ENCODE measurements around the gene CACNA2D3.

The CACNA2D3 gene

DNA sequence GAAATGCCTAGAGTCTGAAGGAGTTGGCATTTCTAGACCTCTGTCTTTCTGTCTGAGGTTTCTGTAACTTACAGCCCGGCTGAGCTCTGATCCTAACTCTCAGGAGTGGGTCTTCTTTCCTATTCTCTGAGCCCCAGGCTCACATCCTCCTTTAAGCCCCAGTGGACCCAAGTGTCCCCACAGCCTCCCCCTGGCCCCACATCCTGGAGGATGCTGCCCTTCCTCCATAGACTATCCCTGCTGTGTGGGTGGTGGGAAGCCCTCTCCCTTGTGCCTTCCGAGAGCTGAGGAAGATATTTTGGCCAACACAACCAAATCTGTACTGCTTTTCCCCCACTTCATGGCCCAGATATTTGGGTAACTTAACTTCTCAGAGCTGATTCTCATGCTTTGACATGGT is 654.2 kb downstream of the CACNA2D3 start:
- no peak for DNase-seq

DNA sequence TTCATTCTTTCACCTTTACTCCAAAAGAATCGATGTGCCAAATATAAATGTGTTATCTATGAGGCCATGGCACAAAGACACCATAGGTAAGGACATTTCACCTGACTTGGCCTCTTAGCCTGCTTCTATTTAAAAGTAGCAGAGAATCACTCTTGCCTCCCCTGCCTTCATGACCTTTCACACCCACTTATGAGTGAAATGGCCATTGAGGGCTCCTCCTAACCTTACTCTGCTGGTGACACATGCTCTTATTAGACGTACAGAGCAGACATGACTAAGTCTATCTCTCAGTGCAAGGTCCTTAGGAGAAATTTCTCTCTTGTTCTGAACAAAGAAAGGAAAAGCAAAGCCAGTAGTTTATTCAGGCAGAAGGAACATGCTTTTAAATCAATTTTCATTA is 654.8 kb downstream of the CACNA2D3 start:
- DNase-seq = no peak

DNA sequence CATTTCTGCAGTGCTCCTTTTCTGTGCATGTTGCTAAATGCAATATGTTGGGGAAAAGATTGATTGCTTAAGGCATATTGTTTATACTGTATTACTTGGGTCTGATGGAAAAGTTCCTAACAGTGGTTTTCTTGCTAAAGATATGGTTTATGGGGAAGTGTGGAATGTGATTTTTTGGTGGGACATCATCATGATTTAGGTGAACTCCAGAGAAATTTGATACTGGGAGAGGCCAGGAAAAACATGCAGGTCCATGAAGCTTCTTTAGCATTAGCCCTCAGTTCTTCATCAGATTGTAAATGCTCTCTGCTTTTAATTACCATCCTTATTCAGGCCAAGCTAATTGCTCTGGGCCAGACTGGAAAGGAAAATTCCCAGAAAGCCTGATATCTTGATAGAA is 658.0 kb downstream of the CACNA2D3 start:
- DNase-seq = no peak

DNA sequence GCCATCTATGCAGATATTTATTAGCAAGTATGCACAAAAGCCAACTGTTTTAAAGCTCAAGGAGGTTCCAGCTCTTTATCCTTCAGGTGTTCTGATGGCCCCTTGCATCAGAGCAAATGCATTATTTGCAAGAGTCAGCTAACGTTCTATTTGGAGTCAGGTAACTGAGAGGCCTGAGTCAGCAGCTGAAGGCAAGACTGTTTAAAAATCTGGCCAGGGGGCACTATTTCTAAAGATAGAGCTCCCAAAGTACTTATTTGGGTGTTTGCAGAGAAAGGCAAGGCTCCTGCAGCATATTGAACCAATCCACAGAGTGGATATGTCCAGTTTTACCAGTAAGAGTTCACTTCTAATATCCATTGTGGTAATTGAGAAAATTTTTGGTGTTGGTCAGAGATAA is 659.4 kb downstream of the CACNA2D3 start:
- DNase-seq = no peak

DNA sequence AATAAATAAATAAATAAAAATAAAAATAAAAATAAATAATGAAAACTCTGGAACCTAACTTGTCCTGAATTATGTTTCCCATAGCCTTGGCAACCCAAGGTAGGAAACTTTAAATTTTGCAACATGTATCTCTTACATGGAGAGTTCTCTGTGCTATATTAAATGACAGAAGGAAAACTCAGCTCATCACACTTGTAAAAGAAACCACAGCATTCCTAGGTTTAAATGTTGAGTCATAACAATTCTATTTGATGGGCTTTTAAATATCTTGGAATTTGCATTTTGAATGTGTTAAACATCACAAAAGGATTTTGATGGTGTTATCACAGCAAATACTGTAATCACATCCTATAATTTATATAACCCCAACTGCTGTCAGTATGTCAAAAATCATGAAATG is 661.3 kb downstream of the CACNA2D3 start:
- no peak for DNase-seq

DNA sequence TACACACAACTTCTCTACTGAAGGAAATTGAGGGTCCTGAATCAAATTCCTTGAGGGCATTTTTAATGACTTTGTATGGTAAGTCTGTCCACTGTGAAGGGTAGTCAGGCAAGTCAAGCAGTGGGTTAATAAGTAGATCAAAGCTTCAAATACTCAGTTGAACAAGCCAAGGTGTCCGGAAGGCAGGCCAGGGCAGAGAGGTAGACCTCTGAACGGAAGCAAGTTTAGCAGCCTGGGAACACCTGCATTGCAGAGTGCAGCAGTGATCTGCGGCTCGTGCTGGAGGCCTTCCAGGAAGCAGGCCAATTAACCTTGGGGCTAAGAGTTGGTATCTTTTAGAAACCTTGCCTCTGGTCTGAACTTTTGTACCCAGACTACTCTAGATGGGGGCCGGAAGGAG is 661.7 kb downstream of the CACNA2D3 start:
- no peak for DNase-seq

DNA sequence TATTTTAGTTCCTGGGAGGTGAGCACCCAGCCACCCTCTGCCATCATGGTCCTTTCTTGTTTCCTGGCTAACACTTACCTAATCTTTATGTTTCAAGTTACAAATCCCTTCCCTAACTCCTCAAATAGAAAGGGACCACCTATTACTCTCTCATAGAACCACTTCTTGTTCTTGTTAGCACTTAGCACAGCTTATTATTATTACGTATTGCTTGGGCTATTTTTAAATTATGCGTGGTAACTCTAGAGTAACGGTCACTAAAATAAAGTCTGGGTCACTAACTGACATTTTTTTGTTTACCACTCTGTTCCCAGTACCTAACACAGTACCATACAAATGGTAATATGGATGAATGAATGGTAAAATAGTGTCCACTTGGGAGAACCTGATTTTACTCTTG is 663.6 kb downstream of the CACNA2D3 start:
- DNase-seq = no peak

DNA sequence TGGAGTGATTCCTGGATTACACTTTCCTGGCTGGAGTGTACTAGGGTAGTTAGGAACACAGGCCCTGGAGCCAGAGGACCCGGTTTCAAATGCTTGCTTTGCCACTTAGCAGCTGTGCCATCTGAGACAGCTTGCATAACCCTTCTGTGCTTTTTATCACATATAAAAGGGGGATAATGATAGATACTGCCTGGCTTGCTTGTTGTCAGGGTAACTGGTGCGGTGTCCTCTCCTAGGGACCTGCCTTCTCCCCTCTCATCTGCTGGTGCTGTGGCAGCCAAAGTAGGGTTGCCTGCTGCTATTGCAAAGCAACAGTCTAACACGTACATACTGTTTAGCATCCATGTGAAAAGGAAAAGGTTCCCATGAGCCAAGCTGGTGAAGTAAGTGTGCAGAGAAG is 667.7 kb downstream of the CACNA2D3 start:
- no peak for DNase-seq

DNA sequence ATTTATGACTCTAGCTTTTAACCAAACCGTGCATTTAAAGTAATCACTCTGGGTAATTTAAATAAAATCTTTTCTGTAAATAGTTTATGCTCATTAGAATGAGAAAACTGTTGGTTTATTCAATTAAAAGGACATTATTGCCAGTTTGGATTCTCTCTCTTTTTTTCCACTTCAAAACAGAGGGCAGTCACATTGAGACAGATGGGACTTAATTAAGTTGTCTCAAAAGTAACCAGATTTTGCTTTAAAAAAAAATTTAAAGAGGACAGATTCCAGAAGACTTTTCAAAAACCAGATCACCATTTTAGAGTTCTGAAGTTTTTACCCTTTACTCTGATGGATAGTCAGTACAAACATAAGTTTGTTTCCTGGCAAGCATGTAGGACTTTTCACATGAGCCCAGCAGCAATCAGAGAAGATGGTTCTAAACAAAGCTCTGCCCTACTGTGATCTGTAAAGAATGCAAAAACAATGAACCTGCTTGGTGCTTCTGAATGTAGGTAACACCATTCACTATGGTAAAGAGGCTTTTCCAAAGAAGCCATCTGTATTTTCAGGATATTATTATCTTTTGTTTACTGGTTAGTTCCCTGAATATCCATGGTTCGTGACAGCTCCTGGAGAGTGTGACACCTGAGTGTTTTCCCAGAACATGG is 669.3 kb downstream of the CACNA2D3 start:
- DNase-seq = no peak

DNA sequence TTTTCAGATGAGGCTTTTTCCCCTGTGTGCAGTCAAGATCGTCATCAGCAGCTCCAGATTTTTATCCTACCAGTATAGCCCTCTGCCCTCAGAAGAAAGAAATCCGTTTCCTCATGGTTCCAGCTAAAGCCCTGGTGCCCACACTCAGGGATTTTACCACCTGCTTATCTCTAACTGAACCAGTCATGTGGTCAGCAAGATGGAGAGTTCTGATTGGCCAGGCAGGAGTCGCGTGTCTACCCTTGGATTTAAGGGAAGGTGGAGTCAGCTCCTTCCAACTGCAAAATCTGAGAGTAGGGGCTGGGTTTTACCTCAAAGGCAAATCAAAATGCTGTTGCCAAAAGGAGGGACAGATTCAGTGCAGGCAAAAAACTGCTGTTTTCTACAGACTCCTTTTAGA is 670.2 kb downstream of the CACNA2D3 start:
- no peak for DNase-seq

DNA sequence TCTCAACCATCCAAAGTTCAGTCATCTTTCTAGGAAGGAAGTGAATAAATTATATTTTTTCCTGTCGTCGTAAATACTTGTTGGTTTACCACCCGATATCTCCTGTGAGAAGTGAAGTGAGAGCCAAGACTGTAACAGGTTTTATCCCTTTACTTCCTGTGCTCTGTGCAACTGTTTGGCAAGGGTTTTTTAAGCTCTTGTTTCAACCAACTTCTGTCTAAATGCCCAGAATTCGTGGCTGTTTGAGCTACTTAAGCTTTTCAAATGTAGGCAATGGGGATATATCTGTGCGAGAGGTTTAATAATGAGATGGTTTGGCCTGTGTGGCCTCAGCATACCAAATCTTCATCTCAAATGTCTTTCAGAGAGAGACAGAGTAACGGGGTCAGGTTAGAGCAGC is 670.8 kb downstream of the CACNA2D3 start:
- no peak for DNase-seq

DNA sequence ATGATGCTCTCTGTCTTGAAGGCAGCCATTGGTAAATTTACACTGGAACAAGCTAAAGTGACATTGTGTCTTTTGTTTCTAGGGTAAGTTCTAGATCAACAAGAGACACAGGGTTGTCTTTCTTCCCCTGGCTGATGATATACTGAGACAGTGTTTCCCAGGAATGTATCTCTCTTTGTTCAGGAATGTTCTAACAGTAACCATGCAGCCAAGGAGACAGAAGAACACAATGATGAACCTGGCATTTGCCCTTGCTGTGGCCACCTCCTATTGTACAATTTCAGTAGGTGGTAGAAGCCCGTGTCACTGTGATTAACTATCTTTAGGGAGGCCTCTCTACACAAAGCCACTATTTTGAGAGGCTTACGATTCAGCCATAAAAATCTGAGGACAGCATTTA is 674.8 kb downstream of the CACNA2D3 start:
- no peak for DNase-seq

DNA sequence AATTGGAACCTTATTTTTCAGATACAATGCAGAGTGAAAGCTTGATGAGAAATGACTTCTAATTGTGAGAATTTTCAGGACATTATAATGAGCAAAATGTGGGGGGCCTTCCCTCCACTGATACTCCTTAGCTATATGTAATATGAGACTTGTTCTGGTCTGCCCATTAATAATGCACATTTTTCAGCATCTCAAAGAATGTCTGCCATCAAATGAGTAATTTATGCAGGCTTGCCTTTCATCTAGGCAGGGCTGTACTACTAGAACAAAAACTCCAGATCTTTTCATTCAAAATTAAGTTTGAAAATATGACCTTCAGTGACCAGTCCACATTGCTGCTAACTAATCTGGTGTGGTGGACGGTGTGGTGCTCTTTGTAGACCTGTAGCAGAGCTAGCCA is 678.1 kb downstream of the CACNA2D3 start:
- DNase-seq = no peak

DNA sequence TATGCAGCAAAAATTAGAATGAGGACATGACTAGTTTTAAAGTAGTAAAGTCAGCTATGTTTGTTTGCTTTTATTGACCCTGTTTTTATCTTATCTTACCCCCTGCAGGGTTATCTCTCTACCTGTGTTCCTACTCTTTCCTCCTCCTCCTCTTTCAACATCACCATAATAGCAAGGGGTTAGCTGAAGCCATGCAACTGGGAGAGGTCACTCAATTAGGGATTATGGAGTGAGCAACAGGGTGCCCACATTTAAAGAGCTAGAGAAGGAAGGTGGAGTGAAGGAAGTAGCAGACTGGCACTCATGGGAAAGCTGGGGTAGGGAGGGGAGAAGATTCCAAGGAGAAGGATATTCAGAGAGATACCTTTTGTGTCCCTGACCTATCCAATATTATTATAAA is 679.6 kb downstream of the CACNA2D3 start:
- no peak for DNase-seq

DNA sequence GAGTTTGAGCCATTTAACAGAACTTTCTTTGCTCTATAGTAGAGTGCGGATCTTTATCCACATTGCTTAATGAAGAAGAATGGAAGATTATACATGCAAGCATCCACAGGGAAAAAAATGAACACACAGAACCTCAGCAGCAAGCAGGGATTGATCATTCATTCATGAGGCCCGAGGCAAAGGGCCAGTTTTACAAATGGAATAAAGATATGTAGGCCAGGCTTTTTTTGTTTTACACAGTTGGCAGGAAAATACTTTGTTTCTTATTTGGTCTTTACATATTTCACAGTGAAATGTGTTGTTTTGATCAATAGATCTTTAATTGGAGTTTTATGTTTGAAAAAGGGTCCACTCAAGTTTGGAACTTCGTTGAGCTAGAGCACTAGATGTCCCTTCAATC is 688.0 kb downstream of the CACNA2D3 start:
- DNase-seq = no peak

DNA sequence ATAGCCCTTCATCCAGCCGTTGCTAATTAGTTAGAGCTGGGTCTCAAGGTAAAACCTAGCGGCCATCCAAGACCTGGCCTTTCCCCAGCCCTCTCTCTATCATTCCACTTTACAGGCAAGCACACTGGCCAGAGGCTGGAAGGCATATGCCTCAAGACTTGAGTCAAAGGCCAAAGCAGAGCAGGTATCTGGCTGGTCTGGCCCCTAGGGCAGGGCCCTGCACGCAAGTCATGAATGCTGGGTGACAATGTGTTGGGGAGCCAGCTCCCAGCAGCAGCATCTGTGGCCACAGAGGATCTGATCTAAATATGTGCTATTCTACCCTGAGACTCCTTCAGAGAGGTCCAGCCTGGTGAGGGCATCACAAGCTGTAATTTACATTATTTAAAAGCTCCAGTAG is 691.9 kb downstream of the CACNA2D3 start:
- no peak for DNase-seq

DNA sequence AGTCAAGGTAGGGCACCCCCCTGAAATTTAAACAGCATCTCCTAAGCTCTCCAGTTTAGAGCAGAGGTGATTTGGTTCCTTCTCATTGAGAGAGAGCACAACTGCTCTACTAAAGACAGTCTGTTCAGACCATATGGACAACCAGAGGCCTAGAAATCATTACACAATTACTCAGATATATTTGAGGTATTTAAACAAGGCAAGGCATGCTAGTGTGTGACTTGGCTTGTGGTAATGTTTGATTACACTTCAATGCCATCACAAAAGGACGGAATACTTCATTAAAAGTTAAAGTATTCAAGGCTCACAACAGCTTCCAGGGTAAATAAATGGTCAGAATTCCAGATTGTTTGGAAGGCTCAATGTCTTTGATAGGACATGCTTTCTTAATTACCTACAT is 695.3 kb downstream of the CACNA2D3 start:
- DNase-seq = no peak

DNA sequence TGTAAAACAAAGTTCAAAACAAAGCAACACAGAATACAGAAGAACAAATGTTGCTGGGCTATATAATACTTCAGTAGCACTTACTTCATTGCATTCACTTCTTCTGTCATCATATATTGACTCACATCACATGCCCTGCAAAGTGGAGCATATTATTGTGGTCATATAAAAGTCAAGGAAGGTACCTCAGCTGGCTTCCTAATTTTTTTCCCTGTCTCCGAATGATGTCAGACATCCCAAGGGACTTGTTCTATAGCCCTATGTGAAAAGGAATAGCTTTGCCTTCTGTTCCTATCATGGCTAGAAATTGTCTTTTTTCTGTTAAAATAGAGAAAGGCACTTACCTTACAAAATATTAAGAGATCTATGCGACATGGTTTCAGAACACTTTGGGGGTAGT is 696.1 kb downstream of the CACNA2D3 start:
- DNase-seq = peak; percentile 40

DNA sequence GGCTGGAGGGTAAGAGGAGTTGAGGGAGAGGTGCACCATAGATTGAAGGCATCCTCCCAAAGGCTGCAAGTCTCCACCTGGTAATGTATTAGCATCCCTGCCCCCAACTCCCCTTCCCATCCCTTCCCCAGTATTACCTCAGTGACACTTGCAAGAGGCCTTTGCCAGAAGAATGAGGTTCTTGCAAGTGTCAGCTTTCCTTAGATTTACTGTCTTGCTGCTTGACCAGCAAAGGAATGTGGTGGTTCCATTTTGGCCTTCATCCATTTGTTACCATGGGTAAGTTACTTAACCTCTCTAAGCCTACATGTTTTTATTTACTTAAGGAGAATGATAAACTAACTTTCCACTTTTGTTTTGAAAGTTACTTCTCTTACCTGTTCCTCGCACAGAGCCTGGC is 696.6 kb downstream of the CACNA2D3 start:
- DNase-seq = no peak

DNA sequence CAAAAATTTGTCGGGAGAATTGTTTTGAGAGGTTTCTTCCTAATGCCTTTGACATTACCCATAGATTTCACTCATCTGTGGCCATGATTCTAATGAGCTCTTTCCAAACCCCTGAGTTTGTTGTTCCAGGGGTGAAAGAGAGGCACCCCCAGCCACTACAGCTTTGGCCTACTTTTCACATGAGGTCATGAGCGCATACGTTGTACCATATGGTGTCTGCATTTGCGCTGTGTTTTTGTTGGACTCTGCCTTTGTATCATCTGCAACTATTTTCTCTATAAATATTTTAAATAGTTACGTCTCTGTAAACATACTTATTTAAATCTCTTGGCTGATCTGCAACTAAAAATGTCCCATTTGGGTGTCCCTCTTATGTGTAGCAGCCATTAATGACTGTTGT is 697.6 kb downstream of the CACNA2D3 start:
- no peak for DNase-seq

DNA sequence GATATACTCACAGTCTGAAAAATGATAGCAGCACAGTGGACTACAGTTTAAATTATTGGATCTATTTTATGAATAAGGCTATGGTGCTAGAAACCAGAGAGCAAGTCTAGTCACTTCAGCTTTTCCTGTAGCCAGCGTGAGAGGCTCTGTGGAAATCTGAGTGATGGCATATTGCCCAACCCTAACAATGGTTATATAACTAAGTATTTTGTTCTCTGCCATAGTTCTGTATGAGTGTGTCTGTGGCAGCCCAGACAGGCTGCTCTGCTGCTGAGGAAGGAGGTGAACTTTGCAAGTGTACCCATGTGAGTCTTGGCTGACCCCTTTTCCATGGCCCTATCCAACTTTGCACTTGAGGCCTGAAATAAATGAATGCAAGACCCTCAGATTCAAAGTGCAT is 699.9 kb downstream of the CACNA2D3 start:
- no peak for DNase-seq

DNA sequence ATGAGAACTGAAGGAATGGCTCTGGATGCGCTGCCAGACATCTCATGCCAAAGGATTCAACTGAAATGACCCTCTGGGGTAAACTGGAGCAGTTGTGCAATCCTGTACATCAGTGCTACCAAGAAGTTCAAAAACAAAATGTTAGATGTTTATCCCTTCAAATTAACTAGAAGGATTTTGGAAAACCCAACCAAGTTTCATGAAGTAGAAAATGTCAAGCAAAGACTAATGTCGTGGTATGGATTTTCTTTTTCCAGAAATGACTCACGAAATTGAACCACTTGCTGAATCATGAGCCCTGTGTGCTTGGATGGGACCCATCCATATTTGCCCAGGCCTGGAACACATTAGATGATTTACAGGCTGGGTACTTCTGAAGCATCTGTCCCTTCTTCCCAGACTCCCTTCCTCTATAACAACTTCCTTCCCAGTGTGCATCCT is 703.9 kb downstream of the CACNA2D3 start:
- no peak for DNase-seq

DNA sequence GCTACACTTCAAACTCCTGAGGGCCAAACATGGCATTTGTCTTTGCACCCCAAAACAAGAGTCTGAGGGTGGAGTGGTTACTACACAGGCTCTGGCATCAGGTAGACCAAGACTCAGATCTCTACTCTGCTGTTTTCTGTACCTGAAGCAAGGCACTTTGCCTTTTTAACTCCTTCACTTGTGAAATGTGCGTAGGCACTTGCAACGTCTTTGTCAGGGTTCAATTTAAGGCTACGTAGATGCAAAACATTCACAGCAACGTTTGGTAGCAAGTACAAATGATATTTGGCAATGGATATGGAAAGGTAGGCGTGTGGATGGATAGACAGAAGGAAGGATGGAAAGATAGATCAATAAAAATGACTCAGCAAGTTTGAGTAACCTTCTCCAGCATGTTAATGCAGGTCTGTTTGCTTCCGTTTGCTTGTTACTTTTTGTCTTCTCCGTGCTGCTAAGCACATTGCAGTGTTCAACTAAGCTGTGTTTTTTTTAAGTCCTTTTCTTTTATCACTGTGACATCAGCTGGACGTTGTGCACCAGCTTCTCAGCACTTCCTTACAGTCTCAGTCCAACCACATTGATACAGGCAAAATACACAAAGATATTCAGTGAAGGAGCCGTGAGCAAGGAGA is 704.8 kb downstream of the CACNA2D3 start:
- no peak for DNase-seq

DNA sequence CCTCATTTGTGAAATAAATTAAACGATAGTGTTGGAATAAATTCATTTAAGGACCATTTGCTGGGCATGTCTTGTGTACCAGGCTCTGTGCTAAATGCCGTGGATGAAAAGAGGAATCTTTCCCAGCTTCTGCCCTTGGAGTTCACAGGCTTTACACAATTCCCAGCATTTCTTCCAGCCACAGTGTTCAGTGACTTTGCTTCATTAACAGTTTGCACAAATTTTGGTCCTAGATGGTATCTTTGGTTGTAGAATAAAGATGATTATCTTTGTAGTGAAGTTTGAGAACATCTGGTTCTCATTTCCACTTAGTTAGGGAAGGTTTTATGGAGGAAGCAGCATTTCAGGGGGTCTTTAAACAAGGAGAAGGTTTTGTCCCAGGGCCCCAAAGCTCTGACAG is 705.4 kb downstream of the CACNA2D3 start:
- no peak for DNase-seq

DNA sequence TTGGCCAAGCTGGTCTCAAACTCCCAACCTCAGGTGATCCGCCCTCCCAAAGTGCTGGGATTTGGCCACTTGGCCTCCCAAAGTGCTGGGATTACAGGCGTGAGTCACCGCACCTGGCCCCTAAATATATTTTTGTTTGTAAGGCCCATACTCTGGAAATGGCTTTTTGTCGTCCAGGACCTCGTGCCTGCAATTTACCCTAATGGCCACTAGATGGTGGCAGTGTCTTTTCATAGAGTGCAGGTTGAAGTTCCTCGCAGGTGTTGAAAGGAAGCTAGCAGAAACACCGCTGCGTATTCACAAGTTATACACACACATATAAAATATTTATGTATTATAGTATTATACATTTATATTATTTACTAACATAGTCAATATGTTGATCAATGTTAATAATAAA is 708.3 kb downstream of the CACNA2D3 start:
- no peak for DNase-seq
